GM23248 (cell line): ENCODE measurements around the gene LRWD1. TPM values are rescaled to one million over a fixed set of nuclear protein-coding genes. Genes with fewer than 3 reads are reported as not detected.

ENCODE experiments used
- DNase-seq: peaks from one replicate; pipeline ENCODE4 v3.0.0-alpha.2; 2015
- H2AFZ ChIP-seq: fragments of 200-600 bp; sonication (generic); 2 replicates; pipeline ENCODE4 v1.6.1; 2016; ENCODE audit warnings: antibody characterized with exemption
- H3F3A ChIP-seq: fragments of 200-600 bp; sonication (generic); 2 replicates; pipeline ENCODE4 v1.6.1; 2016; ENCODE audit warnings: mild to moderate bottlenecking, antibody characterized with exemption, mixed run types; ENCODE audit not compliant: insufficient read depth
- H3K27ac ChIP-seq: fragments of 200-600 bp; sonication (generic); 2 replicates; pipeline ENCODE4 v1.5.1; 2016; ENCODE audit warnings: mild to moderate bottlenecking
- H3K27me3 ChIP-seq: fragments of 200-600 bp; sonication (generic); replicated peaks from 2 replicates; pipeline ENCODE4 v1.6.1; 2016; ENCODE audit warnings: mild to moderate bottlenecking; ENCODE audit not compliant: insufficient read depth
- H3K36me3 ChIP-seq: fragments of 200-600 bp; sonication (generic); 2 replicates; pipeline ENCODE4 v1.6.1; 2016; ENCODE audit warnings: low read depth, mild to moderate bottlenecking
- H3K4me1 ChIP-seq: fragments of 200-600 bp; sonication (generic); 2 replicates; pipeline ENCODE4 v1.6.1; 2016; ENCODE audit warnings: mild to moderate bottlenecking; ENCODE audit not compliant: insufficient read depth
- H3K4me2 ChIP-seq: fragments of 200-600 bp; sonication (generic); one replicate; pipeline ENCODE4 v1.6.1; 2016; ENCODE audit warnings: mild to moderate bottlenecking; ENCODE audit not compliant: unreplicated experiment
- H3K4me3 ChIP-seq: fragments of 200-600 bp; sonication (generic); 2 replicates; pipeline ENCODE4 v1.5.1; 2016; ENCODE audit warnings: mild to moderate bottlenecking
- H3K79me2 ChIP-seq: fragments of 200-600 bp; sonication (generic); 2 replicates; pipeline ENCODE4 v1.6.1; 2016; ENCODE audit warnings: mild to moderate bottlenecking; ENCODE audit not compliant: insufficient read depth
- H3K9ac ChIP-seq: fragments of 200-600 bp; sonication (generic); 2 replicates; pipeline ENCODE4 v1.6.1; 2016; ENCODE audit warnings: mild to moderate bottlenecking
- H3K9me2 ChIP-seq: fragments of 200-600 bp; sonication (generic); 2 replicates; pipeline ENCODE4 v1.6.1; 2016; ENCODE audit warnings: mixed run types, mild to moderate bottlenecking, moderate library complexity; ENCODE audit not compliant: insufficient read depth
- H3K9me3 ChIP-seq: fragments of 200-600 bp; sonication (generic); one replicate; pipeline ENCODE4 v1.6.1; 2017; ENCODE audit warnings: low read depth
- H4K20me1 ChIP-seq: fragments of 200-600 bp; sonication (generic); 2 replicates; pipeline ENCODE4 v1.6.0; 2016; ENCODE audit not compliant: insufficient read depth
- EZH2 ChIP-seq: fragments of 200-600 bp; sonication (generic); IDR thresholded peaks from 2 replicates; pipeline ENCODE4 v1.6.1; 2018; ENCODE audit warnings: antibody characterized with exemption, mild to moderate bottlenecking; ENCODE audit not compliant: insufficient read depth, poor library complexity, severe bottlenecking
- EZH2phosphoT487 ChIP-seq: fragments of 200-600 bp; sonication (generic); IDR thresholded peaks from 2 replicates; pipeline ENCODE4 v1.6.1; 2018; ENCODE audit warnings: antibody characterized with exemption, moderate library complexity, mild to moderate bottlenecking, low read depth; ENCODE audit not compliant: insufficient read depth
- WGBS, 2 experiments: methylation state at CpG; one replicate each; pipeline ENCODE4 v1.1.6; 2015 to 2017; ENCODE audit warnings: low lambda C conversion rate in 2 of 2, low coverage in 1 of 2; ENCODE audit errors: missing lambda C conversion rate in 2 of 2; 5-methylcytosine and 5-hydroxymethylcytosine counted together
- in situ Hi-C: fragments of 300-500 bp; cut with MboI; formaldehyde crosslinking; loops from 2 replicates; pipeline ENCODE4 v1.15.0; 2020
- polyA plus RNA-seq: library from polyadenylated mRNA; unstranded; fragments of >200 nt; fragmentation: Nextera tagmentation; extraction: Ambion mirVana; gene quantifications from 2 replicates; pipeline ENCODE4 v1.2.1, GENCODE V29; 2016
- total RNA-seq: library from RNA; depleted of rRNA; stranded (reverse); fragments of >200 nt; shearing (Covaris generic); gene quantifications from 2 replicates; pipeline ENCODE4 v1.2.3, GENCODE V29; 2014

Gene LRWD1
- total and polyA plus RNA-seq, 2 experiments from 2014 or later: 15.3 to 18.3 TPM

DNA sequence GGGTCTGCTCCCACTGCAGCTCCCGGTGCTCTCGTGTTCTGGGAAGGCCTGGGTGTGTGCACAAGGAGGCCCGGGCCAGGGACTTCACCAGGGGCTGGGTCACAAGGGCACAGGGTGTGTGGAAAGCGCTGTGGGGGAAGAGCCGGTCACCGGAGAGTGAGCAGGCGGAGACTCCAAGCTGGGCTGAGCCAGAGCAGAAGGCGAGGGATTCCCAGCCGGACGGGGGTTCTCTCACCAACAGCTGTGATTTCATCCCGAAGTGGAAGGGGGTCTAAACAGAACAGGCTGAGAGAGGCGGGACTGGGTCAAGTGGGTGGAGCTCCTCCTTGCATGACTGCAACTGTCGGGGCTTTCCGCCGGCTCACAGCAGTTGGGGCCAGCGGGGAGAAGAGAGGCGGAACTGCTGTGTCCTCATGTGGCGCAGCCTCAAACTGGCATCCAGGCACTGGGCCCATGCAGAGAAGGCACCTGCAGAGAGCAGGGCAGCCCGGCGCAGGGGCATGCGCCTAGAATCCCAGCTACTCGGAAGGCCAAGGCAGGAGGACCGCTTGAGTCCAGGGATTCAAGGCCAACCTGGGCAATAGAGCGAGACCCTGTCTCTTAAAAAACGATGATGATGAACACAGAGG, 39.0 kb upstream of the LRWD1 start:
- H3K4me2 ChIP-seq: no peak overlapping the region
- no peaks in the 10 kb centered on the region for H3K9me2 ChIP-seq
- 82 to 83% methylated on average over 23 to 24 of the region's 25 CpGs for WGBS, 2 experiments
- in situ Hi-C loops: no loop called here
- no peaks in the 10 kb centered on the region for H3K4me1 ChIP-seq
- H2AFZ ChIP-seq: no peak overlapping the region
- no peaks in the 10 kb centered on the region for H4K20me1 ChIP-seq
- H3K9me3 ChIP-seq: no peaks in the 10 kb centered on the region
- no peaks in the 10 kb centered on the region for H3K79me2 ChIP-seq
- peaks cover 8% of the 10 kb centered on the region; the same call in 1 of the 2 replicates for H3F3A ChIP-seq
- TF ChIP-seq EZH2 (no peak), EZH2phosphoT487 (no peak)
- no peak overlapping the region for H3K9ac ChIP-seq
- H3K27me3 ChIP-seq: no peaks in the 10 kb centered on the region
- no peak overlapping the region for H3K27ac ChIP-seq
- H3K36me3 ChIP-seq: no peaks in the 10 kb centered on the region; the same call in 1 of the 2 replicates
- no peak overlapping the region for H3K4me3 ChIP-seq
- no peak for DNase-seq

DNA sequence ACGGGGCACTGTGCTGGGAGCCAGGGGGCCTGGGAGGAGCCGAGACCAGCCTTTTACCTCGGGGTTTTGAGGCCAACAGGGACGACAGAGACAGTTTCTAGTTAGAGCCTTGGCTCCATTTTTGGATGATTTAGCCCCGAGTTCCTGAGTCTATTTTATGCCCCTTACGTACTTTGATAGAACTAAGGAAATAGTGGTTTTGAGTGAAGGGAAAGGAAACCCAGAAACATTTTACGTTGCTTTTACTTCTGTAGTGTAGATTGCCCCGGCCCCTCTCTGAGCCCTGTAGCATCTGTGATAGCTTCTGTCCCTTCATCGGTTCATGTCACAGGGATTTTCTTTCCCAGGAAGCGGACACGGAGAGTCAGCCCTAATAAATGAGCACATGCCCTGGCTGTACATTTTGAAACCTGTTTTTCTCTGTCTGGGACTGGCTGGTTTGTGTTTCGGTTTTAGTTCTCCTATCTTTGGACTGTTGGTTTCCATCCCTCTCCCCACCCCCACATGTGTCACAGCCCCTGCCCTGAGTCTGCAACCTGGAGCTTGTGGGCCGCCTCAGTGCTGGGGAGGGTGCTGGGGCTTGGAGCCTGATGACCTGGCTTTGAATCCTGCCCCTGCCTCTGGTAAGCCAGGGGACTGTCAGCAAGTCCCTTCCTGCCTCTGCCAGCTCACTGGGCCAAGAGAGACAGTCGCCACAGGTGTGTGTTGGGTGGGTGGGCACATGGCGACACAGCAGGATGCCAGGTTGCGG, 38.3 kb upstream of the LRWD1 start:
- Histone ChIP-seq H3F3A (peaks cover 15% of the 10 kb centered on the region), H3K36me3 (no peaks in the 10 kb centered on the region; the same call in 1 of the 2 replicates), H3K9me2 (no peaks in the 10 kb centered on the region), H3K4me3 (no peak overlapping the region), H2AFZ (no peak overlapping the region), H3K27ac (no peak overlapping the region), H3K9ac (no peak overlapping the region), H3K9me3 (no peaks in the 10 kb centered on the region), H4K20me1 (no peaks in the 10 kb centered on the region), H3K79me2 (no peaks in the 10 kb centered on the region), H3K4me2 (no peak overlapping the region), H3K27me3 (no peaks in the 10 kb centered on the region), H3K4me1 (no peaks in the 10 kb centered on the region)
- in situ Hi-C loops: no loop called here
- 90 to 91% methylated on average over 16 of the region's 16 CpGs for WGBS, 2 experiments
- no peak for DNase-seq
- TF ChIP-seq EZH2 (no peak), EZH2phosphoT487 (no peak)

DNA sequence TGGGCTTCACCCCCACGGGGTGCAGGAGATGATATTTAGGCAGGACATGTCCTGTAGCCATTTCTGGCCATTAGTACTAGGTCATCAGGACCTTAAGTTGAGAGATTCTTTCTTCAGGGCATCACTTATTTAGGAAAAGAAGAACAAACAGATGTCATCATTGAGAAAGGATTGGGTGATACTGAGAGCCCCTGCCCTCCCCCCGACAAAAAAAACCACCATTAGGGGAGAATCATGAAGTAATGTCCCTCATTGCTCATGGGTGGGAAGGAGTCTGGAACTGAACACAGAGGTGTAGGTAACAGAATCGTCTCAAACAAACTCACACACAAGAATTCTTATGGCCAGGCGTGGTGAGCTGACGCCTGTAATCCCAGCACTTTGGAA, 37.8 kb upstream of the LRWD1 start:
- H3K27ac ChIP-seq: no peak overlapping the region

DNA sequence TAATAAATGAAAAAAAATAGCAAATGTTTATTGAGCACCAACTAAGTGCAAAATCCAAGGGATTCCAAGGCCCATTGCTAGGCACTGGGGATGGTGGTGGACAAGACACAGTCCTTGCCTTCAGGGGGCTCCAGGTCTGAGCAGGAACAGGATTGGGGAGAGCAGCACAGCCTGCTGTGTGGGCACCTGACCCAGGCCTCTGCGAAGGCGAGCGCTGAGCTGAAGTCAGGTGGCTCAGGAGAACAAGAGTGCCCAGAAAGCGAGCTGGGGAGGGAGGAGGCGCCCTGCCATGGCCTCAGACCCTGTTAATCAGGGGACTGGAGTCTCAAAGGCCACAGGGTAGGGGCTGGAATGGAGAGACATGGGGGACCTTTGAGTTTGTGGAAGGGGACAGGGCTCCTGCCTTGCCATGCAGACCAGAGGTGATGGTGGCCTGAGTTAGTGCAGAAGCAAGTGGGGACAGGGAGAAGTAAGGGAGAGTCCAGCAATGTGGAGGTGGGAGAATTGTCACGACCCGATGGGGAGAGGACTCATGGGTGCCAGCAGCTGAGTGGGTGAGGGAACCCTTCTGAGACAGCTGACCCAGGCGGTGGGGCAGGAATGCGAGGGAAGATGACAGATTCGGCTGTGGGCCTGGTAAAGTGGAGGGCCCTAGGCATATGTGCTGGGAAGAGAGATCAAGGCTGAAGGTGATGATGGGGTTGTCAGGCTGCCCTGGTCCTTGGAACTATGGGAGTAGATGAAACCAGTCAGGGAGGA, 35.5 kb upstream of the LRWD1 start:
- peaks cover 25% of the 10 kb centered on the region for H3F3A ChIP-seq
- H3K27ac ChIP-seq: no peak overlapping the region
- H2AFZ ChIP-seq: no peak overlapping the region
- WGBS, 2 experiments: 94% methylated on average over 10 of the region's 10 CpGs
- no peak for DNase-seq
- no peak overlapping the region for H3K9ac ChIP-seq
- H3K4me3 ChIP-seq: no peak overlapping the region
- H3K79me2 ChIP-seq: peaks cover 7% of the 10 kb centered on the region
- H3K4me1 ChIP-seq: no peaks in the 10 kb centered on the region
- H3K27me3 ChIP-seq: no peaks in the 10 kb centered on the region
- TF ChIP-seq EZH2 (no peak), EZH2phosphoT487 (no peak)
- H3K9me3 ChIP-seq: no peaks in the 10 kb centered on the region
- H4K20me1 ChIP-seq: no peaks in the 10 kb centered on the region
- H3K36me3 ChIP-seq: no peaks in the 10 kb centered on the region; the same call in 1 of the 2 replicates
- no peaks in the 10 kb centered on the region for H3K9me2 ChIP-seq
- in situ Hi-C loops: no loop called here
- no peak overlapping the region for H3K4me2 ChIP-seq

More for the DNA sequence above, 37.8 kb upstream of the LRWD1 start:
- Histone ChIP-seq H3F3A (peaks cover 20% of the 10 kb centered on the region), H3K9me3 (no peaks in the 10 kb centered on the region), H4K20me1 (no peaks in the 10 kb centered on the region), H2AFZ (no peak overlapping the region), H3K27me3 (no peaks in the 10 kb centered on the region), H3K9ac (no peak overlapping the region), H3K4me3 (no peak overlapping the region), H3K4me2 (no peak overlapping the region), H3K4me1 (no peaks in the 10 kb centered on the region), H3K36me3 (no peaks in the 10 kb centered on the region; the same call in 1 of the 2 replicates), H3K79me2 (no peaks in the 10 kb centered on the region), H3K9me2 (no peaks in the 10 kb centered on the region)
- 98 to 99% methylated on average over 5 of the region's 5 CpGs for WGBS, 2 experiments
- in situ Hi-C loops: no loop called here
- TF ChIP-seq EZH2 (no peak), EZH2phosphoT487 (no peak)
- no peak for DNase-seq
